Fibroblast of upper back skin (primary cell): Measurements from ENCODE around the gene LRRC39.
"Not testable (repeated sequence)": the region's sequence is repeated elsewhere in the genome, so short reads cannot be mapped to it uniquely, and the experiment has no call there.

Experiments used
- DNase-seq: peaks from one replicate; pipeline ENCODE4 v3.0.0-alpha.2; 2013

The LRRC39 gene

DNA sequence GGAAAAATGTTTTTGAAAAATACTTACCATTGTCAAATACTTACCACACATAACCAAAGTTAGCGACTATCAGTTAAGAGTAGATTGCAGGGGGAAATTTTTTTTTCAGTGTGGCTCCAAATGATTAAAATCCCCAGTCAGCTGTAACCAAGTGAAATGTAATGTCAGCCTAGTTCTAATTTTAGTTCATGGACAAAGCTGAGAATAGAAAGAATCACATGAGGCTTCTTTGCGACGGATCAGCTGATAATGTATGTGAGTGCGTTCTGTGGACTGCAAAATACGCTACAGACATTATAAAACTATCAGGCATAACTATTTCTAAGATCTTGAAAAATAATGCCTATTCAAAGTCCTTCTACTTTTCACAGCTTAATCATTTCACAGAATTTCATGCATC is at the start of gene LRRC39:
LRRC39 (minus strand) TSS at position 166 of the 400 bp plus-strand sequence. CDS start 9,740 bp downstream, outside the sequence.
- no peak for DNase-seq

- DNase-seq: no peak
These were observed 44.4 kb upstream of the LRRC39 start for GRCh38 chr1:100222428-100222827.

GRCh38 chr1:100219883-100220282 is 41.8 kb upstream of the LRRC39 start:
- no peak for DNase-seq

- no peak for DNase-seq
These were observed 41.4 kb upstream of the LRRC39 start for GRCh38 chr1:100219457-100219856.

- no peak for DNase-seq
These were observed 39.8 kb upstream of the LRRC39 start for GRCh38 chr1:100217834-100218233.

DNA sequence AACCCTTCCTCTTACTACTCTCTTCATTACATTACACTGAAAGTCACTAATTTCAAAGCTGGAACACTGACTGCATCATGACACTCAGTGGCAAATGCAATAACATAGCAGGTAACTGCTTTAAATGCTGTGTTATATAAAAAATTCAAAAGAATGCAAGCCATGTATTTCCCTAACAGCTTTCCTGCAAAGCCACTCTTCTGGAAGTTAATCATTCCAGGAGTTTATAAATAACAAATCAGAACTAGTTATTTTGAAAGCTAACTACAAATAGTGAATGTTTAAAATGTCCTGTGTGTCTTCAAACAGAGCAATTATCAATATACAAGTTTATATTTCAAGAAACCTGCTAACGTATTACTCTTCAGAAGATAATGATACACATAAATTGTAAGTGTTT is 37.0 kb upstream of the LRRC39 start:
- no peak for DNase-seq

DNA sequence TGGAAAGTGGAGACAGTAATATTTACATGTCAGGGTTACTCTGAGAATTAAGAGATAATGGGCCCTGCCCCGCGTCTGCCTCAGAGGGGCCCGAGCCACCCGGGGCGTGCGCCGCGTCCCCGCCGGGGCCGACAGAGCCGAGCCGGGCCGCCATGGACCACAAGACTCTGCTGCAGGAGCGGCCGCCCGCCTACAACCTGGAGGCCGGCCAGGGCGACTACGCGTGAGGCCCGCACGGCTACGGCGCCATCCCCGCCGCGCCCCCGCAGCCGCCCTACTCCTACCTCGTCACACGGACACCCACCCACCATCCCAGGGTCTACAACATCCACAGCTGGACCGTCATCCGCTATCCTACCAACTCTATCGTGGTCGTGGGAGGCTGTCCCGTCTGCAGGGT is 35.1 kb upstream of the LRRC39 start:
- DNase-seq: no peak

DNA sequence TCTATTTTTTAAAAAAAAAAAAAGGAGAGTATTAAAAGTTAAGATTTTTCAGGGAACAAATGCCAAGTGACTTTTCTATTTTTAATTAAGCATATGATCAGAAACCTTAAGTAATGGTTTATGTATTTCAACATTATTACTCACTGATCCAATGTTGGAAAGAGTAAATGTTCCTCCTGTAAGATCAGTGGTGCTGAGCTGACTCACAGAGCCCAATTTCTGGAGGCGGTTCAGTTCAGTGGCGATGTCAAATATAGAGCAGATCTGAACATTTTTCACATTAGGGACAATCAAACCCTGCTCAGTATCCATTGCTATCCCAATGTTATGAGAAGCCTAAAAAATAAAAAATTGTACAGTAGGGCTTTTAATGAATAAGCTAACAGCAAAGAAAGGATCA is 28.2 kb upstream of the LRRC39 start:
- DNase-seq: no peak

DNA sequence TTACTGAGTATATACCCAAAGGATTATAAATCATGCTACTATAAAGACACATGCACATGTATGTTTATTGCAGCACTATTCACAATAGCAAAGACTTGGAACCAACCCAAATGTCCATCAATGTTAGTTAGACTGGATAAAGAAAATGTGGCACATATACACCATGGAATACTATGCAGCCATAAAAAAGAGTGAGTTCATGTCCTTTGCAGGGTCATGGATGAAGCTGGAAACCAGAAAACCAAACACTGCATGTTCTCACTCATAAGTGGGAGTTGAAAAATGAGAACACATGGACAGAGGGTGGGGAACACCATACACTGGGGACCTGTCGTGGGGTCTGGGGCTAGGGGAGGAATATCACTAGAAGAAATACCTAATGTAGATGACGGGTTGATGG is 27.5 kb upstream of the LRRC39 start:
- DNase-seq: not testable (repeated sequence)

DNA sequence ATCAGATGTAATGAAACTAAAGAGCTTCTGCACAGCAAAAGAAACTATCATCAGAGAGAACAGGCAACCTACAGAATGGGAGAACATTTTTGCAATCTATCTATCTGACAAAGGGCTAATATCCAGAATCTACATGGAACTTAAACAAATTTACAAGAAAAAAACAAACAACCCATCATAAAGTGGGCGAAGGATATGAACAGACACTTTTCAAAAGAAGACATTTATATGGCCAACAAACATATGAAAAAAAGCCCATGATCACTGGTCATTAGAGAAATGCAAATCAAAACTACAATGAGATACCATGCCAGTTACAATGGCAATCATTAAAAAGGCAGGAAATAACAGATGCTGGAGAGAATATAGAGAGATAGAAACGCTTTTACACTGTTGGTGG is 27.0 kb upstream of the LRRC39 start:
- not testable (repeated sequence) for DNase-seq

DNA sequence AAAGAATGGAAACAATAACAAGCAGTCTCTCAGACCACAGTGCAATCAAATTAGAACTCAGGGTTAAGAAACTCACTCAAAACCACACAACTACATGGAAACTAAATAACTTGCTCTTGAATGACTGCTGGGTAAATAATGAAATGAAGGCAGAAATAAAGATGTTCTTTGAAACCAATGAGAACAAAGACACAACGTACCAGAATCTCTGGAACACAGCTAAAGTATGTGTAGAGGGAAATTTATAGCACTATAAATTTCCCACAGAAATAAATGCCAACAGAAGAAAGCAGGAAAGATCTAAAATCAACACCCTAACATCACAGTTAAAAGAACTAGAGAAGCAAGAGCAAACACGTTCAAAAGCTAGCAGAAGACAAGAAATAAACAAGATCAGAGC is 24.6 kb upstream of the LRRC39 start:
- not testable (repeated sequence) for DNase-seq

GRCh38 chr1:100200060-100200459 is 22.0 kb upstream of the LRRC39 start:
- not testable (repeated sequence) for DNase-seq

GRCh38 chr1:100198596-100198995 is 20.5 kb upstream of the LRRC39 start:
- no peak for DNase-seq

DNA sequence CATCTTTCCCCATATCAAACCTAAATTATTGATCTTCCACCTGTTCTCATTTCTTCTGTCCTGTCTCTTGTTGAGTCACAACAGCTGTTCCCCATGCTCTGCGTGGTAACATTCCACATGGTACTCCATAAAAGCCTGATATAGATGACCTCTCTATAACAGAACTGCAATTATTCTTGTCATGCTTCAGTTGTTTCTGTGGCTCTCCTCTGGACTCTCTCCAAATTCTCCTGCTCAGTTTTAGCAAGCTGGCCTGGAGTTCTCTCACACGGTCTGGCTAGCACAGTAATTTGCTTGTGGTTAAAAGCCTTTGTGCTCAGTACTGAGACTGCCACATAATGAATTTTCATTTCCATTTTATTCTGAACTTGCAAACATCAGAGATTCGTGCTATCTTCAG is 10.6 kb upstream of the LRRC39 start:
- peak; percentile 78 for DNase-seq

DNA sequence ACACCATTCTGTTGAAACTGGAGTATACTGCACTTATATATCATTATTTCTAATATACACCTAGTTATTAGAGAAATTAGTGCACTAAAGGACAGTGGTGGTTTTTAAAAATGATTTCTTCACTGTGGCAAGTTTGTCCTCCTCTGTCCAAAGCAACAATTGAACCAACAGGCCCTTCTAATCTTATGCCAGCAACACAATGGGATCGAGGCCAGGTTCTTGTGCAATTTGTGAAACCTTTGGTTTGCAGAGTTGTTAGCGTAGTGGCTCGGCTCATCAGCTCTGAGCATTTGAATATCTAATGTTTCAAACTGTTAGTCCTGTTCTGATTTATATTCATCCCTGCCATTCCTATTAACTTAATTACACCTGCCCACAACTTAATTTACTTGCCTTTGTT is 9.9 kb upstream of the LRRC39 start:
- DNase-seq: peak; percentile 3

GRCh38 chr1:100184536-100184935 is 6.5 kb upstream of the LRRC39 start:
- DNase-seq: no peak

DNA sequence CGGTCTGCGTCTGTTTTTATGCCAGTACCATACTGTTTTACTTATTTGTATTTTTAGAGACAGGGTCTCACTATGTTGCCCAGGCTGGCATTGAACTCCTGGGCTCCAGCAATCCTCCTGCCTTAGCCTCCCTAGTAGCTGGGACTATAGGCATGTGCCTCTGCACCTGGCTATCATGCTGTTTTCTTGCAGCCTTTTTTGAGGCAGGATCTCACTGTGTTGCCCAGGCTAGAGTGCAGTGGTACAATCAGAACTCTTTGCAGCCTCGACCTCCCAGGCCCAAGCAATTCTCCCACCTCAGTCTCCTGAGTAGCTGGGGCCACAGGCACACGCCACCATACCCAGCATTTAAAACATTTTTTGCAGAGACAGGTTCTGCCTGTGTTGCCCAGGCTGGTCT is 5.3 kb upstream of the LRRC39 start:
- no peak for DNase-seq

DNA sequence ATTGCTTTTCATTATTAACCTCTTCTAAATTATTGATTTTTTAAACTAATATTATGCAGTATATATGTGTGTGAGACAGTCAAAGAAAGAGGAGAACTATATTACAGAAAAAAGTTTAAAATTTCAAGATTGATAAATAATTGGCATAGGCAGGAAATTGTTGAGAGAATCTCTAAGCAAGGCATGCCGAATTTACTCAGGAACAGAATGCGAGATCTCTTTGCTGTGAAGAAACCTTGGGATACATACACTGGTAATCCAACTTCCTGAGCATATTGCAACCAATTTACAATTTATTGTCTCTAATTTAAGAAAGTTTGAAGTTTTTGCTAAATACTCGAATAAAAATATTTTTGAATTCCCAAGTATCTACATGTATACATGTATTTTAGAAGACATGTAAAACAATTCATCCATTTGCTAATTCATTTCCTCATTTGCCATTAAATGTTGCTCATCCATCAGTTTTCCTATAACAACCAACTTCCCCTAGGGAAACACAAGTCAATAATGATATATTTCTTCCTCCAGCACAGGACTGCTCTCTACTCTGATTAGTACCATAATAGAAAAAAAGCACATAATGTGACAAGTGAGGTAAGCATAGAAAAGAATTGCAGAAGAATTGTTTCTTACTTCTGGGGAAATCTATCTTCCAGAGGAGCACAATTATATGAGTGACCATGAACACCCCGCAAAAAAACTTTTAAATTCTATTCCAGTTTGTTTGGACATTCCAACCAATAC is 588 bp downstream of the LRRC39 start:
- DNase-seq: no peak

GRCh38 chr1:100168051-100168450 is 10.0 kb downstream of the LRRC39 start:
- no peak for DNase-seq

DNA sequence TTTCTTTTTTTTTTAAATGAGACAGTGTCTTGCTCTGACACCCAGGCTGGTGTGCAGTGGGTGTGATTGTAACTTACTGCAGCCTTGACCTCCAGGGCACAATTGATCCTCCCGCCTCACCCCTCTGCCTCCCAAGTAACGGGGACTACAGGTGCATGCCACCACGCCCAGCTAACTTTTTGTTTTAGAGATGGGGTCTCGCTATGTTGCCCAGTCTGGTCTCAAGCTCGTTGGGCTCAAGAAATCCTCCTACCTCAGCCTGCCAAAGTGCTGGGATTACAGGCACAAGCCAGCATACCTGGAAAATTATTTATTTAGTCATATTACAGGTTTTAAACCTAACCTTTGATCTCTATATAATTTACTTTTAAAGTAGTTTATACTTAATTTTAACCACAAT is 13.4 kb downstream of the LRRC39 start:
- no peak for DNase-seq

GRCh38 chr1:100164216-100164615 is 13.8 kb downstream of the LRRC39 start:
- peak; percentile 85 for DNase-seq

GRCh38 chr1:100162881-100163280 is 15.2 kb downstream of the LRRC39 start:
- no peak for DNase-seq

DNA sequence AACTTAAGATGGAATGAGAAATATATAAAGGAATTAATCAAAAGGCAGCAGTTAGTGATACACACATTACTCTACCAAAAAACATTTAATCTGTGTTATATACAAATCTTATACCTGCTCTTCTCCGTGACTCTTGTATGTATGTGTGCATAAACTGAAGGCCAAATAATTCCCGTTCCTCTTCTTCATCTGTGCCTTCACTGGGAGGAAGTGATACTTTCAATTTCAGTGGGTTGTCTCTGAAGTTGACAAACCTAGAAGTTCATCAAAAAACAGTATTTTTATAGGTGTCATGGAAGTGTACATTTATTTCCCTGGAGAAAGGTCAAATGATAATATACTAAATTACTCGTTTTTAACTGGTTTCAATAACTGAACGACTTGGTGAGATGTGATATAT is 25.8 kb downstream of the LRRC39 start:
- DNase-seq: no peak

DNA sequence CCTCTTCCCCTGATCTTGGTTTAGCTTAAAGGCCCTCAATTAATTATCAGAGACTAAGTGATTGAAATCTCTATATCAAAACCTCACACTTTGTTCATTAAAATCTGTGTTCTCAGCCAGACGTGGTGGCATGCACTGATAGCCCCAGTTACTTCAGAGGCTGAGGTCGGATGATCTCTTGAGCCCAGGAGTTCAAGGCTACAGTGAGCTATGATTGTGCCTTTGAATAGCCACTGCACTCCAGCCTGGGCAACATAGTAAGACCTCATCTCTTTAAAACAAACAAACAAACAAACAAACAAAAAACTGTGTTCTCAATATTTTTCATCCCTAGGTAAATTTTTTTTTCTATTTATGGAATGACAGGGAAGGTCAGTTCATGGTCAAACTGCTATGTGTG is 26.4 kb downstream of the LRRC39 start:
- no peak for DNase-seq

DNA sequence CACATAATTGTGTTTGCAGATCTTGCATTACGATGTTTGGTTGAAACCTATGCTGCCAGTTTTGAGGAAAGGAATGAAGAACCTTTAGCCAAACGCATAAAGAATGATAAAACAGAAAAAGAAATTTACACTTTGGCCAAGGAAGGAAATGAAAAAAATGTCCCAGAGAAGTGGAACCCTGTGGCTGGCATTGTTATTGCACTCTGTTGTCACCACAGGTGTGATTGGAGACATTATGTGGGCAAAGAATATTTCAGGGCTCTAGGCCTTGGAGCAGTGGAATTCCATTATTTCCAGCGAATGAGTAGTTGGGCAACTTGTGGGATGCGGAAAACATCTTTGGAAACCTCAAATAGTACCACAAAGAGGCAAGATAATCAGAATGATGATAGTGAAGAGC is 30.2 kb downstream of the LRRC39 start:
- DNase-seq: no peak
